D721Med (cell line): ENCODE measurements around the gene CHURC1.

Experiments used
- DNase-seq: peaks from one replicate; pipeline ENCODE4 v3.0.0; 2011; ENCODE audit warnings: low spot score; ENCODE audit not compliant: insufficient read length
- FAIRE-seq: peaks from 2 replicates; lab custom pipeline; 2011; peaks lifted over from hg19 to GRCh38; lab: Jason Lieb, UNC
- TF ChIP-seq, protein P1 (sequence below): IDR thresholded peaks from 2 replicates; pipeline ENCODE4 v1.5.1; 2012; ENCODE audit warnings: mild to moderate bottlenecking, control low read depth; ENCODE audit not compliant: insufficient read depth; ENCODE audit errors: missing control alignments

The CHURC1 gene

DNA sequence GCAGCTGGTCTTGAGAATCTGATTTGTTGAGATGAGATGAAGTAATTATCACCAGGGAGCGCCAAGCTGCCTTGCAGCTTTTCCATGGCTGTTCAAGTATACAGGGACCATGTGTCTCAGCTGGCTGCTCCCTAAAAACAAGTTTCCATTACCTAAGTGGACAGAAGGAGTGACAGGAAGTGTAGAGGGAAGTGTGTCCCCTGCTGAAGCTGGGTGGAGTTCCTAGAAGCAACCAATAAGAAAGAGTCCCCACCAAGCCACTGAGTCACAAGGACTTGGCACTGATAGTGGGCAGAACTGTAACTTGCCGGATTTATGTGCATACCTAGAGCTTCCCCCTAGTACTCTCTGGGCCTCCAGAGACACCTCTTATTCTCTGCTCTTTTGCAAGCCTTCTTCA lies 29.8 kb downstream of the CHURC1 start:
- no peak for FAIRE-seq
- TF ChIP-seq, protein P1, sequence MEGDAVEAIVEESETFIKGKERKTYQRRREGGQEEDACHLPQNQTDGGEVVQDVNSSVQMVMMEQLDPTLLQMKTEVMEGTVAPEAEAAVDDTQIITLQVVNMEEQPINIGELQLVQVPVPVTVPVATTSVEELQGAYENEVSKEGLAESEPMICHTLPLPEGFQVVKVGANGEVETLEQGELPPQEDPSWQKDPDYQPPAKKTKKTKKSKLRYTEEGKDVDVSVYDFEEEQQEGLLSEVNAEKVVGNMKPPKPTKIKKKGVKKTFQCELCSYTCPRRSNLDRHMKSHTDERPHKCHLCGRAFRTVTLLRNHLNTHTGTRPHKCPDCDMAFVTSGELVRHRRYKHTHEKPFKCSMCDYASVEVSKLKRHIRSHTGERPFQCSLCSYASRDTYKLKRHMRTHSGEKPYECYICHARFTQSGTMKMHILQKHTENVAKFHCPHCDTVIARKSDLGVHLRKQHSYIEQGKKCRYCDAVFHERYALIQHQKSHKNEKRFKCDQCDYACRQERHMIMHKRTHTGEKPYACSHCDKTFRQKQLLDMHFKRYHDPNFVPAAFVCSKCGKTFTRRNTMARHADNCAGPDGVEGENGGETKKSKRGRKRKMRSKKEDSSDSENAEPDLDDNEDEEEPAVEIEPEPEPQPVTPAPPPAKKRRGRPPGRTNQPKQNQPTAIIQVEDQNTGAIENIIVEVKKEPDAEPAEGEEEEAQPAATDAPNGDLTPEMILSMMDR, result no peak
- DNase-seq, result no peak

DNA sequence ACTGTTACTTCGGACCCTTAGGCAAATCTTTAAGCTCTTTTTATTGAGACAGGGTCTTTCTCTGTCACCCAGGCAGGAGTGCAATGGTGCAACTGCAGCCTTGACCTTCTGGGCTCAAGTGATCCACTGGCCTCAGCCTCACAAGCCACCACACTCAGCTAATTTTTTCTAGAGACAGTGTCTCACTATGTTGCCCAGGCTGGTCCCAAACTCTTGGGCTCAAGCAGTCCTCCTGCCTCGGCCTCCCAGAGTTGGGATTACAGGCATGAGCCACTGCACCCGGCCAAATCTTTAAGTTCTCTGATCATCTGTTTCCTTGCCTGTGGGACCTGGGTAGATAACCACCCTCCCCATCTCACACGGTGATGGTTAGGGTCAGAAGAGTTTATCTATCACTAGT lies 30.6 kb downstream of the CHURC1 start:
- TF ChIP-seq, protein P1, result no peak
- DNase-seq, result no peak
- no peak for FAIRE-seq

DNA sequence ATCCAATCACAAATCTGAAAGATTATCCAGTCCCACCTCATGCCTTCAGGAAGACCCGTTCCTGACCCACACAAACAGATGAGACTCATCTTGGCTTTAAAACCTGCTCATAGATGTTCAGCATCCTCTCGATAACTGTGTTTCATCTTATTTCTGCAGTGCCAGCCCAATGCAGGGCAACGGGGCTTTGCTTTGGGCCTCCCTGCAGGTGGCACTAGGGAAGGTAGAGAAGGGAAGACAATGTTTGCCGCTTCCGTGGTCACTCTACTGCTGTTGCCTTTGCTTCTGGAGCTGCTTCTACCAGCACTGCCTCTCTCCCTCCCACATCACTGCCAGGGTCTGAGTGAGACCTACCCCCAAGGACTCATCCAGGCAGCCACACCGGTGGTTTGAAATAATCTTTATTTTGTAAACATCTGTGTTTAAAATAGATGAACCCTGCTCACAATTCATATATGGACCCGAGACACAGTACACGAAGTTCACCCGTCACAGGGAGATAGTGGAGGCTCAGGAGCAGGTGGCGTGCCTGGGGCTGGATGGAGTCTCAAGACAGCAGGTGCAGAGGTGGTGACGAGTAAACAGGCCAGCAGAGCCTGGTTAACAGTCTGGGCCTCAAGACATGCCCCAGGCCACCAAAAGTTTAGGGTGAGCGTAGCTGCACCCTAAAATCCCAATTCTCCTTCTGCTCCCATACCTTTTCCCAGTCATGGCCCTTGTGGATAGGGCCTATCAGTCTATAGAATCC lies 31.4 kb downstream of the CHURC1 start:
- TF ChIP-seq, protein P1, result no peak
- FAIRE-seq (no peak), DNase-seq (no peak)

DNA sequence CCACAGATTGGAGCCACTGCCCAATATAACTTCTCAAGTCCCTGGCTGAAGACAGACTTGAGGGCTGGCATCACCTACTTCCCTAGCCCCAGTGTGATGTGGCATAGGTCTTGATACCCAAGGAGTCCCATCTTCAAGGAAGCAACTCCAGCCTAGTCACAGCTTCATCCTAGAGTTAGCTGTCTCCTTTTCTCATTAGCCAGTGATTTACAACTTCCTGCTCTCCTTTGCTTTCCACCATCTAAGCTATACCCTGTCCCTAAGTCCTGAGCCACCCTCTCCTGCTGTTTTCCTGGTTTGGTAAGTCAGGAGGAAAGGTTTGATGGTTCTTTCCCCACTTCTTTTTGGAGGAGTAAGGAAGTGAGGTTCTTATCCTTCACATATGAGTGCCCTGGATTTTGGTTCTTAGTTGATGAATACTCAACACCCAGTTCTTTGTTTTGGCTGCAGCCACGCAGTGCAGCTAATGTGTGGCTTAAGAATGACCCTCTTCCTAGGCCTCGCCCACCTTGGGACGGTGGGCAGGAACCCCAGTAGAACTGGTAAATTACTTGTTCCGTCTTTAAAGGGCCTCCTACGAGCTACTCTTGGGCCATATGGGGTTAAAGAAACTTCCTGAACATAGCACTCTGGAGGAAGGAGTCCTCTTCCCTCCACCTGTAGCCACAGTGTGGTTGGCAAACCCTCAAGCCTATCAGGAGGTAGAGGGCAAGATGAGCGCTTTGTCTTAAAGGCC lies 32.2 kb downstream of the CHURC1 start:
- TF ChIP-seq, protein P1, result no peak
- FAIRE-seq (no peak), DNase-seq (no peak)

DNA sequence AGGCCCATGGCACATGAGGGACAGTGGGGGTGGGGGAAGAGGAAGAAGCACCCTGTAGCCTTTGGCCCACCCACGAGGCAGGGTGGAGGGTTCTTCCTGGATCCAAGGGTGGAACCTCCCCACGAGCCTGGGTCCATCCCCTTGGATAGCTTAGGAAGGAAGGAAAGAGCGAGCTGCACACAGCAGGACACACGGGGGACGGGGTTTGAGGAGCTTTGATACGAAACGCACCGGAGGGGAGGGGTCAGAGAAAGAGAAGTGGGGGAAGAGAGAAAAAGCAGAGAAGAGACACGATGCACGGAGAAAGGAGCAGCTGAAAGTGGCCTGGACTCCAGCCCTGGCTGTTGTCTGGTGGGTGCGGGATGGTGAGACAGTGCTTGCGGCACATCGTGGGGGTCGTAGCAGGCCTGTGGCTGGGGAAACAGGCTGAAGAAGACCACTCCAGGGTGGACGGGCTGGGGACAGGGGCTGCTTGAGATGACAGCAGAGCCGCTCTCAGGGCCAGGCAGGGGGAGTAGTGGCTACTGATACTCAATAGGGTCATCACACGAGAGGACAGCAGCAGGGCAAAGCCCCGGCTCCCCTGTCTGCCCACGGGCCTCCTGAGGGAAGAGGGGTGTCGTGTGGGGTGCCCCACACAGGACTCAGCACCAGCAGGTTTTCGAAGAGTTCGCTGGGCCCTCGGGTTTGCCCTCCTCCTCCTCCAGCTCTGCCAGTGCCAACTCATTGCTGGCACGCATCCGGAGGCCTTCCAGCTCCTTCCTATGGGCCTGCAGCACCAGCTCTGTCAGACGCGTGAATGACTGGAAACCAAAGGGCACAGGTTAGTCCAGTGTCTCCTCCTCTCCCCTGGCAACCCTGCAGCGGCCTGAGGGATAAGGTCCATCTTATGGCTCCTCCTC lies 33.7 kb downstream of the CHURC1 start:
- DNase-seq, result no peak

DNA sequence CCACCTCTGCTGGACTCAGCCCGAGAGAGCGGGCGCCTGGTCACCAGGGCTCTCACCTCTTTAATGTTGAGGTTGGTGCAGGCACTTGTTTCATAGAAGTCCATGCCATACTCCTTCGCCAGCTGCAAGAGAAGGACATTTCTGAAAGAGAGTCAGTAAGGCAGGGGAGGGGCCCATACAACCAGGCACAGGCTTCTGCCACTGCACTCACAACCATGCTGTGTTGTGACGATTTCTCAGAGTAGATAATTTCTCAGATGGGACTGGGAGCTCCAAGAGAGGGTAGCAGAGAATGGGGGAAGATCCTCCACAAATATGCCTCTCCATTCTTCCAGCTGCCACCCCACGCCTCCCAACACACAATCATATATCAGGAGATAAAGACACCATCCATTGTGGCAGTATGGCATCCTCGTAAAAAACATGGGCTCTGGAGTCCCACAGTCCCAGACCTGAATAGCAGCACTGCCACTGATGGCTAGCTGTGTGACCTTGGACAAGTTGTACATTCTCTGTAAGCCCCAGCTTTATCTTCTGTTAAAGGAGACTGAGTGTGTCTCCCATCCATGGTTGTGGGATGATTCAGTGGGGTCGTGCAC lies 34.5 kb downstream of the CHURC1 start:
- TF ChIP-seq, protein P1, result no peak
- DNase-seq, result no peak
- no peak for FAIRE-seq

More for the DNA sequence above, 33.7 kb downstream of the CHURC1 start:
- TF ChIP-seq, protein P1, result no peak
- no peak for FAIRE-seq
